ENCODE measurements around the gene MRPL20. TPM values are rescaled to one million over a fixed set of nuclear protein-coding genes. Genes with fewer than 3 reads are reported as not detected.

MRPL20 gene
- total and polyA plus RNA-seq, 9 of the 15 experiments (the other 6 are each of a cell fraction or from before 2014, with no cell fraction given): 180 to 671 (median 229) TPM

GRCh38 chr1:1407636-1408318 is 684 bp upstream of the MRPL20 start (continued):
- TF ChIP-seq SIX5 (IDR thresholded peaks at IDR 0.05; ENCODE audit: borderline replicate concordance in 1 of 2, insufficient read depth in 1 of 2, low read depth in 1 of 2, low read length in 2 of 2) (no peak), ZBTB1 (CRISPR knock-in tag; IDR thresholded peaks at IDR 0.05; ENCODE audit: borderline replicate concordance, low read depth) (no peak), RCOR1 (IDR thresholded peaks at IDR 0.05; ENCODE audit: borderline replicate concordance in 1 of 2, low read depth in 2 of 2, low read length in 2 of 2) (peak in 1 of 2 experiments; percentile 54; a peak in 1 of 4 replicates), IFI16 (CRISPR knock-in tag; IDR thresholded peaks at IDR 0.05) (no peak), CHD4 (IDR thresholded peaks at IDR 0.05; ENCODE audit: insufficient read depth, insufficient replicate concordance, low read depth, low read length, poor library complexity, severe bottlenecking) (no peak), CHD2 (IDR thresholded peaks at IDR 0.05; ENCODE audit: low read depth, low read length) (0 out of 2 replicates have a peak, but pooled peaks have one; percentile 23), ZNF717 (CRISPR knock-in tag; IDR thresholded peaks at IDR 0.05) (no peak), MIER1 (IDR thresholded peaks at IDR 0.05; ENCODE audit: low read depth) (0 out of 2 replicates have a peak, but pooled peaks have one; percentile 33), MTA3 (IDR thresholded peaks at IDR 0.05; ENCODE audit: borderline replicate concordance) (no peak), REST (IDR thresholded peaks at IDR 0.05; ENCODE audit: borderline replicate concordance) (no peak), REST (CRISPR knock-in tag; IDR thresholded peaks at IDR 0.05; ENCODE audit: low read depth) (no peak), ATF4 (CRISPR knock-in tag; IDR thresholded peaks at IDR 0.05) (no peak), ZSCAN29 (IDR thresholded peaks at IDR 0.05) (no peak), TGIF2 (CRISPR knock-in tag; IDR thresholded peaks at IDR 0.05) (no peak), ZNF507 (tag; conservative IDR thresholded peaks at IDR 0.05) (no peak), HLTF (IDR thresholded peaks at IDR 0.05) (no peak), ZNF324 (CRISPR knock-in tag; IDR thresholded peaks at IDR 0.05) (no peak), HDAC2 (IDR thresholded peaks at IDR 0.05) (peak; percentile 55; the same call in 1 of the 2 replicates), ZNF174 (CRISPR knock-in tag; IDR thresholded peaks at IDR 0.05) (no peak), CREM (IDR thresholded peaks at IDR 0.05; ENCODE audit: low read depth) (0 out of 2 replicates have a peak, but pooled peaks have one; percentile 8), TAF7 (tag; IDR thresholded peaks at IDR 0.05) (no peak), FOXP1 (CRISPR knock-in tag; IDR thresholded peaks at IDR 0.05) (0 out of 2 replicates have a peak, but pooled peaks have one; percentile 27)
